MM.1S (cell line): ENCODE data around the gene PCDH19.

Experiments used
- EZH2 ChIP-seq: fragments of 300-600 bp; sonication (generic); optimal IDR thresholded peaks from 2 replicates; pipeline ENCODE3; 2017; ENCODE audit warnings: low read depth, mild to moderate bottlenecking, antibody characterized with exemption, low read length, mixed read lengths
- EZH2phosphoT487 ChIP-seq: fragments of 300-600 bp; sonication (generic); IDR thresholded peaks from 2 replicates; pipeline ENCODE4 v1.6.1; 2018; ENCODE audit warnings: antibody characterized with exemption, low read length
- TF ChIP-seq, protein P1 (sequence below): fragments of 300-600 bp; sonication (generic); IDR thresholded peaks from 2 replicates; pipeline ENCODE4 v1.5.1; 2016; ENCODE audit warnings: antibody characterized with exemption, low read length, mixed read lengths

GRCh38 chrX:100315566-100315965, 94.5 kb downstream of the PCDH19 start:
- TF ChIP-seq, protein P1, sequence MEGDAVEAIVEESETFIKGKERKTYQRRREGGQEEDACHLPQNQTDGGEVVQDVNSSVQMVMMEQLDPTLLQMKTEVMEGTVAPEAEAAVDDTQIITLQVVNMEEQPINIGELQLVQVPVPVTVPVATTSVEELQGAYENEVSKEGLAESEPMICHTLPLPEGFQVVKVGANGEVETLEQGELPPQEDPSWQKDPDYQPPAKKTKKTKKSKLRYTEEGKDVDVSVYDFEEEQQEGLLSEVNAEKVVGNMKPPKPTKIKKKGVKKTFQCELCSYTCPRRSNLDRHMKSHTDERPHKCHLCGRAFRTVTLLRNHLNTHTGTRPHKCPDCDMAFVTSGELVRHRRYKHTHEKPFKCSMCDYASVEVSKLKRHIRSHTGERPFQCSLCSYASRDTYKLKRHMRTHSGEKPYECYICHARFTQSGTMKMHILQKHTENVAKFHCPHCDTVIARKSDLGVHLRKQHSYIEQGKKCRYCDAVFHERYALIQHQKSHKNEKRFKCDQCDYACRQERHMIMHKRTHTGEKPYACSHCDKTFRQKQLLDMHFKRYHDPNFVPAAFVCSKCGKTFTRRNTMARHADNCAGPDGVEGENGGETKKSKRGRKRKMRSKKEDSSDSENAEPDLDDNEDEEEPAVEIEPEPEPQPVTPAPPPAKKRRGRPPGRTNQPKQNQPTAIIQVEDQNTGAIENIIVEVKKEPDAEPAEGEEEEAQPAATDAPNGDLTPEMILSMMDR = no peak
- TF ChIP-seq EZH2phosphoT487 = no peak
- no peak for TF ChIP-seq EZH2
